ENCODE measurements around the gene KDM5B.

The KDM5B gene

DNA sequence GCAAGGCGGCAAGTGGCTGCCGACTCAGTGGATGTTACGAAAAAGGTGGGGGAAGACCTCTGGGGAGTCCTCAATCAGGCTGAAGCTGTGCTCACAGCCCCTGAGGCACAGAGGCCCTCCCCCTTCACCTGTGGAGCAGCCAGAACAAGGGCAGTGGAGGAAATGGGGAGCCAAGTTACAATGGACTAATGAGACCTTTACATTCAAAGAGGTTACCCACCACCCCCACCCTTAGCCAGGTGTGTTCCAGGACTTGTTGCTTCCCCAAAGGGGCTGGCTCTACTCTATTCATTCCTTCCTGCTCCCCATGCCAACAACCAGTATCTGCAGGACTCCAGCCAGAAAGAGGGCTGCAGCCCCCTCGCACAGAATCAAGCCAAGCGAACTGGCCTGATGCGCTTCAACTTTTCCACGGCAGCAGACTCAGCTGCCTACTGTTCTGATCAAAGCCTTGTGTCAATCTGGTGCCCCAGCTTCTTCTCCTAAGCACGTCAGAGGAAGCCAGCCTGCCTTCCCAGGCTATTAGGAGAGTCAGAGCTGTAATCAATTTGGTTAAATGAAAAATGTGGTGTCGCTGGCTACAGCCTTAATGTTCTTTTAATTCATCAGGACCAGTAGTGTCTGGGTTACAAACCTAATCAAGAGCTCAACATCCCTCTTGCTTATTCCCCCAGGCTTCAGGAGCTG lies 96.1 kb downstream of the KDM5B start:
- no peak for DNase-seq (ENCODE audit: low read depth)

DNA sequence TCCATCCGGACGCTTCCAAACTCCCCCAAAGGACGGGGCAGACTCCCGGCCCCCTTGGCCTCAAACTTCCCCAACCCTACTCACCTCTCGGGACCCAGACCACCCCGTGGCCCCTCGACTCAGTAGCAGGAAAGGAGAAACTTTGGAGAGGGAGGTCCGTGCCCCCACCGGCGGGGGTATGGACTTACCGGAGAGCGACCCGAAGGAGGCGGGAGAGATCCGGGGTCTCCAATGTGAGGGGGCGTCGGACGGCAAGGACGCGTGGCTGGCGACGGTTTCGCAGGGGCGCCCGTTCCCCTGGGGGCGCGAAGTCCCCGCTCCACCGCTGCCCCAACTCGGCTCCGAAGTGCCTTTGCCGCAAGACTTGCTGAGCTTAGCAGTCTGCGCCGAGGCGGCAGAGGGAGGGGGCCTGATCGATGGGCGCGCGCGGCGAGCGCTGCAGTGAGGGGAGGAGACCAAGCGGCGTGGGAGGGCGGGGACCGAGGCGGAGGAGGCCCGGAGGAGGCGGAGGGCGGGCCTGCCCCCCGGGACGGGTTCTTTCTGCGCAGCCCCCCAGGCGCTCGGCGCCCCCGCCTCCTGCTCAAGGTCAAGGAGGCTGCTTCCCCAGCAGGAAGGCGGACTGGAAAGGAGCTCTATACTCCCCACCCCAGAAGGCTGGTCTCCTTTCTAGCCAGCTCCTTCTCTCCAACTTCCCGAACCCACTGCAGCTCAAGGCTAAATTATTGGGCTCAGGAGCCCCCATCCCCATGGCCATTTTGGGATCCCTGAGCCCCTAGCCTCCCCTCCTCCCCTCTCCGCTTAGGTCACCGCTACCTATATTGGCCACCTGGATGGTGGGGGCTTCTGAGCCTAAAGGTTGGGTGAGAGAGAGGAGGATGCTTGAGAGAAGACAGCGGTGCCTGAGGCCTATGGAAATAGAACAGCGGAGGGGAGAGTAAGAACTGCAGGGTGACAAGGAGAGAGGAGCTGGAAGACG lies 97.9 kb downstream of the KDM5B start, which contains the start of gene SYT2:
SYT2 (minus strand) TSS at position 385 of the 976 bp plus-strand sequence. CDS start 104,682 bp downstream, outside the sequence.
- DNase-seq (ENCODE audit: low read depth) = no peak

DNA sequence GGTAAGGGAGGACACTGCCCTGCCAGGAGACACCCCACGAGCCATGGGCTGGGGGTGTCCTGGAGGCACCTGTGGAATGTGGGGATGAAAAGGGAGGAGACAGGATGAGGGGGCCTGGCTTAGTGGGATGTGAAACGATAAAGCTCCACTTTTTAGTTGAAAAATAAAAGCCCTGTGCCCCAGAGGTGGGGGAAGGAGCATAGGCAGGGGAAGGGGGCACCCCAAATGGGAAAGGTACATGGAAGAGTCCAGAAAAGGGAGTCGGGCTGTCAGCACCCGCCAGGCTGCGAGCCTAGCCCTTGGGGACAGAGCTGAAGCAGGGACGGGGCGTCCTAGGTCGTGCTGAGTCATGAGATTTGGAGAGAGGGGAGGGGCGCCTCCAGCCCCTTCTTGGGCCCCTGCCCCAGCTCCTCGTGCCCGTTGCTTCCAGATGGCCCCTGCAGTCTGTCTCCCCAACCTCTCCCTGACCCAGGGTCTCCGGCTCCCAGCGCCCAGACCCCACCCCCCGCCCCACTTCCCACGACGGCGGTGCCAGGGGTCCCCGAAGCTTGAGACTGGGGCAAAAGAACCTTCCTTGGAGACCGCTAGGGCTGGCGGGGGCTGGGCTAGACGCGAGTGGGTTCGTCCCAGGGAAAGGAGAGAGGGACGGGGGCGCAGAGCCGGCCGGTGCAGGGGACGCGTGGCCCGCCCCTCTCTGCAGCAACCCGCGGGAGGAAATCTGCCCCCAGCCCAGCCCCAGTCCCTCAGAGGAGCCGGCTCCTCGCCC lies 98.8 kb downstream of the KDM5B start:
- no peak for DNase-seq (ENCODE audit: low read depth)

DNA sequence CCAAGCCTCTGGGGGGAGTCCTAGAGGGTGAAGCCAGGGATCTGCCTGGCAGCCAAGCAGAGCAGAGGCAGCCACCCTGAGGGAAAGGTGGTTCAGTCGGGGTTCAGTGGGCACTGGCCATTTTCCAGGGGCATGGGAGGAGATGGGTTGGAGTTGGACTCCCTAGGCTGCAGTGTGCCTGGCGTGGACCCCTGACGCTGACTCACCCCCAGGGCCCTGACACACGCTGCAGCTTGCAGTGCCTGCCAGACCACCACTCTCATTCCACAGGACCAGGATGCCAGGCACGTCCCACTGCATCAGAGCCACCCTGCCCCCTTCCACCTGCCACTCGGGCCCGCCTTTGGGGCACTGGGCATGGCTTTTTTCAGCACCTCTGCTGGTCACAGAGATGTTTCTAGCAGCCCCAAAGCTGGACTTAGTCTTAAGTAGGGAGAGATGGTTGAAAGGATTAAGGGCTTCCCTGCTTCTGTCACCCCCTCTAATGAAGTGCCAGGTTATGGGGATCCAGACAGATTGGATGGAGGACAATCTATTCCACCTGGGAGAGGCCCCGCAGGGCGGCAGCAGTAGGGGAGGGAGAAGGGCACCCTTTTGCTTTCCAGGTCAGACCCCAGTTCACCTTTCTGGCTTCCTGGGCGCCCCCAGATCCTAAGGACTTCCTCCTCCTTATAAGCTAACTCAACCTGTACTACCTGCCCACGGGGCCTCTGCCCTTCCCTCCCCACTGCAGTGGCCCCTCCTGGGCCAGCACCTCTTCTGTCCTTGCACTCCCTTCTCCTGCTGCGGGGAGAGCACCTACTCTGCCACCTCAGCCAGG lies 99.6 kb downstream of the KDM5B start:
- no peak for DNase-seq (ENCODE audit: low read depth)

DNA sequence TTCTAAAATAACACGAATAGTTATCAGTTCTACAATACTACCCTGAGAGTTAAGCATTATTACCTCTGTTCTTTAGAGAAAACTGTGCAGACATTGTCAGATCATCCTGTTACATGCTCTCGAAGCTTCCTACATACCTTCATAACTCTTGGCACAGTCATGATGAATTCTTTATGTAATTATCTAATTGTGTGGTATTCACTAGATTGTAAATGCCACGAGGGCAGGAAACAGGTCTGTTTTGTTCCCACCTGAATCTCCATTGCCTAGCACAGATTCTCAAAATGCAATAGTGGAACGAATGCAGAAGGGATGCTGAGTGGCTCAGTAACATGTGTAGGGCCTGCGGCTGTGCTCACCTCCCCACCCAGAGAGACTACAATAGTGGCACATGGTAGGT lies 101.4 kb downstream of the KDM5B start:
- DNase-seq (ENCODE audit: low read depth) = no peak

DNA sequence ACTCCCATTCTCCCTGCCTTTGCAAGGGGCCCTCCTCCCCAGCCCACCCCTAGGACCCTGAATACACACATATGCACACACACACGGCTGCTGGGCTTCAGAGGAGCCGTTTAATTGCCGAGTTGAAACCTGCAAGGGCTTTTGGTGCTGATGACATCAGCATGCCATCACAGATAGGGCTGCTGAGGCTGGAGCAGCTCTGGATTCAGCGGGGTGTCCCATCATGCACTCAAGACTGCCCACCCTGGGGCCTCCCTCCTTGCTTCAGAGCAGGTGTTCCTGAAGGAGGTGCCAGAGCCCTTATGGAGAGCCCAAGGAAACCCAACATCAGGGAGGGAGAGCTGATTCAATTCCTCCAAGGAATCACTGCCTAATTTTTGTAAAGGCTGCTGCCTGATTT lies 103.6 kb downstream of the KDM5B start:
- DNase-seq (ENCODE audit: low read depth) = no peak

DNA sequence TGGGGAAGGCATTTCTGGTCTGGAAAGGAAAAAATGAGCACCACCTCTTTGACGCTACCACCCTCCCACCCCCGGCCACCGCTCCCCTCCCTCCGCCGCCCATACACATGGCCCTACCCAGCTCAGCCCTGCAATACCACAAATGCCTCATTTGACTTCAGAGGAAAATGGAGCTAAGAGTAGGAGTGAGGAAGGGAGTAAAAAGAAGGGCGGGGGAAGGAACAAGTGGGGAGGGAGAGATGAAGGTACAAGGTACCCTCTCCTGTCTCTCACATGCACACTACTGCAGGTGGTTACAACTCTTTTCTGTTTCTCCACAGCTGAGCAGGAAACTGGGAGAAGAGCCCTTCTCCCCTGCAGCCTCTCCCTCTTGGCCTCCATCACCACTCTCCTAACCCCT lies 105.0 kb downstream of the KDM5B start:
- DNase-seq (ENCODE audit: low read depth) = no peak

DNA sequence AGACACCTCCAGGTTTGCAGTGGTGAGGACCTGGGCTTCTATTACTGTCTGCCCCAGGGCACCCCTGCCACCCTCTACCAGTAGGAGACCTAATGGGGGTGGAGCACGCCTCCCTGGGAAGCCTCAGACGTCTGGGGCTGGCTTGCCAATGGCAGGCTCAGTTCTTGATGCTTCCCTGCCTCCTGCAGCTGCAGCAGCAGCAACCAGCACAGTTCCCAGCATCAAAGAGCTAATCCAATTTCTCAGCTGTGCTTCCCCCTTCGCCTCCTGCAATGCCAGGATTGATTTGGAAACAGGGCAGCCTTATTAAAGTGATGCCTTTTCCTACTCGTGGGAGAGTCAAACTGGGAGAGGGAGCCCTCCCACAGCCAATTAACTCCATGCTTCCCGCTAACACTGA lies 106.1 kb downstream of the KDM5B start:
- no peak for DNase-seq (ENCODE audit: low read depth)

DNA sequence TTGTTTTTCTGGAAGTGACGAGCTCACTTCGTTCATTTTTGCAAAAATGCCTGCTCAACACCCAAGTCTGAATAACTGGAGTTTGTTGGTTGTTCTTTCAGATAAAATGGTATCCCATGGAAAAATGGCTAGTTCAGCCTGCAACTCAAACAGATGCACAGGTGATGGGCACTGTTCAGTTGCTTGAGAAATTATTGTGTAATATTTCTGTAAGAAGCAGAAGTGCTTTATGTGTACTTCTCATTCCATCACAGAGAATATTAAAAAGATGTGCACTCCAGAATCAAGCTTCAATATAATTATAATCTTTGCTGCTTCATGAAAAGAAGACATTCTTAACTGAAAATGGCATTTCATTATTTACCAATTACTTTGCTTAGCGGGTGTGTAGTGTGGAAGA lies 107.0 kb downstream of the KDM5B start:
- DNase-seq (ENCODE audit: low read depth) = no peak

DNA sequence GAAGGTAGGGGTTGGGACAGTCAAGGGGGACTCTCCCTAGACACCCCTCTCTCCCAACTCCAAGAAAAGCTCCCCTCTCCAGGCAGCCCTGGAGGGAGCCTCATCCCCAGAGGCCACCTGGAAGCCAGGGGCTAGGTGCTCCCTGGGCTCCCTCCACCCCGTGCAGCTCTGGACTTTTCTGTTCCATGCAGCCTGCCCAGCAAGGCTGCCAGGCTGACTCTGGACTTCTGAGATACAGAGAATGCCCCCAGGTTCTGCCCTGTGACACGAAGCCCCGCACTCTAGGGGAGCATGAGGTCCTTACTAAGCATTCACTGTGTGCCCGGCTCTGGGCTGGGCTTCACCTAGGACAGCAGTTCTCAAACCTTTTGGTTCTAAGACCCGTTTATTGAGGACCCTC lies 108.2 kb downstream of the KDM5B start:
- no peak for DNase-seq (ENCODE audit: low read depth)

DNA sequence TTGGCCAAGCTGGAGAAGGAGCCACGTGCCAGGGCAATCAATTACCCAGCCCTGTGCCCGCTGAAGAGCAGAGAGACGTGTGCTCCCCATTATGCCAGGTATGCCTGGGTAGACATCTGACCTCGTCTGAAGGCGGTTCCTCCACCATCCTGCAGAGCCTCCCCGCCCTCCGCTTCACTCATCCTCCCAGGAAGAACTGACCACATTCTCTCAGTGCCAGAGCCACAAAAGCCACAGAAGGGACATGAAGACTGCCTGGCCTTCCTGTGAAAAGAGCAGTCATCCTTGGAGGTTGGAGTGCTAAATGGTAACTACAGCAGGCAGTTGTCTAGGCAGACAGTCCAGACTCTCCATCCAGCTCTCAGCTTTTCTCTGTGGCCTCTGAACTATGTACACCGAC lies 109.9 kb downstream of the KDM5B start:
- no peak for DNase-seq (ENCODE audit: low read depth)

DNA sequence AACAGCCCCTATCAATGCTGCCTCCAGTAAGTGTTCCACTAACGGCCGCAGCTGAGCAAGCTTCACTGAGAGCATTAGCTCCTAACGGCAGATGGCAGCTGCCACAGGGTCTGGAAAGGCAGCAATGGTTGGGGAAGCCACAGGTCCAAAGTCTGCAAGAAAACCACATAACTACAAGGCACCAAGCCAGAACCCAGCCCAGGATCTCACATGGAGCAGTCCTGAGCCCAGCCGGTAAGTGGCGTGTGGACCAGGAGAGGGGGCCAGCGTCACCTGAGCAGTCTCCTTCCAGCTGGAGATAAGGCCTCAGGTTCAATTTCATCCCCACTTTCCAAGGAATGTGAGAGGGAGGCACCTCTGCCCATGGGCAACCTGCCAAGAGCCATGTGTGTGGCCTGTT lies 111.2 kb downstream of the KDM5B start:
- DNase-seq (ENCODE audit: low read depth) = no peak

DNA sequence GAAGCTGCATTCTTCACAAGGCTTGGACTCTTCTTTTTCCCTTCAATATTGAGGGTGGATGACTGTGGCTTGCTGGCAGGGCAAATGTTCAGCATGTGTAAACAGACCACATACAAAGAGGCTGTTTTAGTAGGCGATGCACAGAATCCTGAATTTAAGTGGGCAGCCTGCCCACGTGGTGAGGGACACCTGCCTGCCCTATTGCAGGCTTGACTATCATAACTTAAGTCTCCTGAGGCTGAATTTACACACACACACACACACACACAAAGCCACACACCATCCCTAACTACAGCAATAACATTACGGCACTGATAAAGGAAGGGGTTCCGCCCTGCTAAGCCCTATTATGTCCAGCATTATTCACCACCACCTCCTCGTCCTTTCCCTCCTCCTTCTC lies 113.9 kb downstream of the KDM5B start:
- no peak for DNase-seq (ENCODE audit: low read depth)

DNA sequence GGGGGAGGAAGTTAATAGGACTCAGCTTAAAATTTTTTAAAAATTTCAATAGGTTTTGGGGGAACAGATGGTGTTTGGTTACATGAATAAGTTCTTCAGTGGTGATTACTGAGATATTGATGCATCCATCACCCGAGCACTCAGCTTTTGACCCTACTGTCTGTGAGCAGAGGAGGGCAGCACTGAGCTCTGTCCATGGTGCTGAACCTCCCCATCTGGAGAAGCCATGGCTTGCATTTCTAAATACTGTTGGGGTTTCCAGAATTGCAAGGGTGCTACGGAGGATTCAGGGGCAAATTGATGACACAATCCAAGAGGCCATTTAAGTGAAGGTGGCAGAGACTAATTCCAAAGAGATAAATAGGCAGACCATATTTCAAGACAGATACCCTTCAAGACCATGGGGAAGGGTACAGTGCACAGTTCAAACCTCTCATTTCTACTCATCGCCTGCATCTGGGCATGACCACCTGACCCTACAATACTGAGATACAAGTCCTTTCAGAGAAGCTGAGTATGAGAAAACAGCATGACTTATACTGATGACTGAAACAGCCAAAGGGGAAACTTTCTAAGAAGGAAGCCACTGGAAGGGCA lies 115.2 kb downstream of the KDM5B start:
- peak; percentile 35 for DNase-seq (ENCODE audit: low read depth)

DNA sequence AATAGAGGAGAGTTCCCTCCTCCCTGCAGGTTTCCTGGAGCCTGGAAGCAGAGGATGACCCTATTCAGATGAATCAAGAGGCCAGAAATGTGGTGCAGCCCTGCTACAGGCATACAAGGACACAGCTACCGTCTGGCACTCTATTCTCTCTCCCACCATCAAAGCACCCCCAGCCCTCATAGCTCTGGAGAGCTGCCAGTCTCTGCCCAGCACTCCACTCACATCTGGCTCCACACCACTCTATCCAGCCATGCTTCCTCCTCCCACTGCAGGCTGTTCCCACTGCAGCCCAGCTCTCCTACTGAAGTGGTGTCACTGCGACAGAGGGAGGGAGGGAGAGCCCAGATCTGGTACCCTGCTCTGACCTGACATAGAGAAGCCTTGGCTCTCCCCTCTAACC lies 116.4 kb downstream of the KDM5B start:
- no peak for DNase-seq (ENCODE audit: low read depth)

DNA sequence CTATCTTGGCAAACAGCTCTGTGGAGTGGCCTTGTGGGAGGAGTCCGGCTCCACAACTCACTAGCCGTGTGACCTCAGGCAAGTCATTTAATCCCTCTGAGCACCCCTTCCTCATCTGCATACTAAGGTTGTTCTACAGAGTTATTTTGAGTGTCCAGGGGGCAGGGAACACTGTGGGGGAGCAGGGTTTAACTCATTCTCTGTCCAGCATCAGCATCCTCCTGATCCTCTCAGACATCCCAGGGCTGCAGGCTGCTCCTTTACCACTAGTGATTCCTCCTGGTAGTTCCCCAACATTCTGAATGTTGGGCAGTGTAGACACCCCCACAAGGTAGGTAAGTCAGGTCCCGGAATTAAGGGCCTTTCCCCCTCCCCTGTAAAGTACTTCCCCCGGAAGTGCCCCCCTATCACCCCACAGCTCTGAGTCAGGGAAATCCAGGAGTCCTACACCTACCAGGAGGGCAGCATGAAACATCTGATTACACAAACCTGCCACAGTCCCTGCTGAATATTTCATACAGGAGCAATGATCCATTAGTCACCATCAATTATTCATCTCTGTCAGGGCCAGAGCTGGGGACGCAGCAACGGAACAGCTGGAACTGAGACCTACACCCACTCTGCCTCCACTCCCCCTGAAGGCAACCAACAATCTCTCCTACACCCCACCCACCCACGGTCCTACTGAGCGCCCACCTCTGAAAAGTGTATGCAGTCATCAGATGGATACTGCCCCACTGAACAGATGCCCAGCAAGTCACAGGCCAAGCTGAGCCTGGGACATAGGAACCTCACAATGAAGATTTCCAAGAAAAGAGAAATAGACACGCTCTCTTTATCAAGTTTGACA lies 118.5 kb downstream of the KDM5B start:
- DNase-seq (ENCODE audit: low read depth) = no peak

DNA sequence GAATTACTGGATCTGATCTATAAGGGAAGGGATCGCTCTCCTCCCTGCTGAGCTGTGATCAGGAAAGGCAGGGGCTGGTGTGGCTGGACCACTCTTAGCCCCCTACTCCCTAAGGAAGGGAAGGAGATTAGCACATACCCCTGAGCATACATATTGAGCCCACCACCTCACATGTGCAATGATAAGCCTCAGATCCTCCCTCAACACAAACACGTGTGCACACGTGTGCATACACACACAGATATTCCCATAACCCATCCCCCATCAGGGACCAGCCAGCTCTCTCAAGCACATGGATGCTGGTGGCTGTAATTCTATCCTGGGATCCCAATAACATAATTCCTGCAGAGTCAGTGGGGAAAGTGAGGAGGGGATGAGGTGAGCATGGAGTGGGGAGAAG lies 119.1 kb downstream of the KDM5B start:
- DNase-seq (ENCODE audit: low read depth) = no peak

DNA sequence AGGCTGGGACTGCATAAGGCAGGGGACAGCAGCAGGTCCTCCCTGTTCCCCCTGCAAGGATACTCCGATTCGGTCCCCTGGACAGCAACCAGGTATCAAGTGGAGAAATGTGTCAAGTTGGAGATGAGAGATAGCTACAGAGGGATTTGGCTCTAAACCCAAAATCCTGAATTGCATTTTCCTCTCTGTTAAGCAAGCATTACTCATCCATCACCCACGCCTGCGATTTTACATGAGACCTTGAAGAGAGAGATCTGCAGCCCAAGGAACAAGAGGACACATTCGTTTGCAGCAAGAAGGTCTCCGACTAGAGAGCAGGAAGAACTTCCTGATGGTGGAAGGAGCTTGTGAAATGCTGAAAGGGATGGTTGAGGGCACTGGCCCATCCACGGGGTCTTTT lies 119.8 kb downstream of the KDM5B start:
- DNase-seq (ENCODE audit: low read depth) = no peak

DNA sequence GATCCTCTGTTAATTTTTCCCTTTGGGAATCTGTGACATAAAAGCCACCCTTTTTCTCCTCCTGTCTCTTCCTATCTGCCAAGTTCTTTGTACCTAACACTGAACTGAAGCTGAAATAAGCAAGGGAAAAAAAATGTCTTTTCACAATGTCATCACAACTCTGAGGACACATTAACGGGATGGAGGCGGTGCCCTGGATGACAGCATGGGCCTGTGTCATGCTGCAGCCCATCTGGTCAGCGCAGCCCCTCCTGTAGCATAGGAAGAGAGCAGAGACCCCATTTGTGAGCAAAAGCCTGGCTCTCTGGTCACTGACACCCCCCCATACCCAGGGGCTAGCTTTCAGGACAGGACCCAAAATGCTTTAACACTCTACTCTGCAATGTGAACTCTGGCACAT lies 120.4 kb downstream of the KDM5B start:
- no peak for DNase-seq (ENCODE audit: low read depth)

DNA sequence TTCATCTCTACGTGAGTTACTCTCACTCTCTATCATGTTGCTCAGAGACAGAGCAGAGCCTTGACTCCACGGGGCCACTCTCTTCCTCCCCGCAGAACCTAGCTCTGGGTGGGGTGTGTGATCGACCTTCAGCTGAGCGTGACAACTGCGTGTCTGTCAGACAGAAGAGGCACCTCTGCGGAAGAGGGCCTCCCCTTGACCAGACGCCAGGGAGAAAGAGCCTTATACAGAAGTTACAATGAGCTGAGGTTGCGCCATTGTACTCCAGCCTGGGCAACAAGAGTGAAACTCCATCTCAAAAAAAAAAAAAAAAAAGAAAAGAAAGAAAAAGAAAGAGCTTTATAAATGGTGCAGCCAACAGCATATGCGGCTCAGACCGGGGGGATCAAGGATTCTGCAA lies 120.9 kb downstream of the KDM5B start:
- no peak for DNase-seq (ENCODE audit: low read depth)
